Measurements from ENCODE around the gene MAN1A2.
"Not testable (repeated sequence)": the region's sequence is repeated elsewhere in the genome, so short reads cannot be mapped to it uniquely, and the experiment has no call there.

MAN1A2 gene

GRCh38 chr1:117403597-117403996 lies 36.3 kb downstream of the MAN1A2 start:
- no peak for DNase-seq

- DNase-seq: no peak
Observed at GRCh38 chr1:117405042-117405441, 37.8 kb downstream of the MAN1A2 start.

GRCh38 chr1:117412472-117412871 lies 45.2 kb downstream of the MAN1A2 start:
- no peak for DNase-seq

GRCh38 chr1:117413412-117413811 lies 46.2 kb downstream of the MAN1A2 start:
- no peak for DNase-seq

GRCh38 chr1:117414943-117415342 lies 47.7 kb downstream of the MAN1A2 start:
- no peak for DNase-seq

- no peak for DNase-seq
Observed at GRCh38 chr1:117416004-117416403, 48.8 kb downstream of the MAN1A2 start.

GRCh38 chr1:117416546-117417125 lies 49.4 kb downstream of the MAN1A2 start:
- no peak for DNase-seq

- no peak for DNase-seq
Observed at GRCh38 chr1:117425050-117425734, 57.9 kb downstream of the MAN1A2 start.

- DNase-seq: no peak
Observed at GRCh38 chr1:117427297-117427696, 60.0 kb downstream of the MAN1A2 start.

GRCh38 chr1:117433943-117434342 lies 66.7 kb downstream of the MAN1A2 start:
- no peak for DNase-seq

GRCh38 chr1:117436513-117436912 lies 69.3 kb downstream of the MAN1A2 start:
- no peak for DNase-seq

- DNase-seq: no peak
Observed at GRCh38 chr1:117447661-117448060, 80.4 kb downstream of the MAN1A2 start.

GRCh38 chr1:117452216-117452615 lies 85.0 kb downstream of the MAN1A2 start:
- no peak for DNase-seq

- DNase-seq: no peak
Observed at GRCh38 chr1:117453958-117454357, 86.7 kb downstream of the MAN1A2 start.

- not testable (repeated sequence) for DNase-seq
Observed at GRCh38 chr1:117458410-117458809, 91.2 kb downstream of the MAN1A2 start.

- DNase-seq: no peak
Observed at GRCh38 chr1:117466761-117467160, 99.5 kb downstream of the MAN1A2 start.

GRCh38 chr1:117467336-117467735 lies 100.1 kb downstream of the MAN1A2 start:
- DNase-seq: no peak

- DNase-seq: no peak
Observed at GRCh38 chr1:117473063-117473462, 105.8 kb downstream of the MAN1A2 start.

- DNase-seq: not testable (repeated sequence)
Observed at GRCh38 chr1:117475495-117475894, 108.2 kb downstream of the MAN1A2 start.

GRCh38 chr1:117479086-117479485 lies 111.8 kb downstream of the MAN1A2 start:
- DNase-seq: no peak

GRCh38 chr1:117481410-117481809 lies 114.2 kb downstream of the MAN1A2 start:
- DNase-seq: no peak

- no peak for DNase-seq
Observed at GRCh38 chr1:117493906-117494305, 126.7 kb downstream of the MAN1A2 start.

GRCh38 chr1:117495068-117495467 lies 127.8 kb downstream of the MAN1A2 start:
- DNase-seq: no peak

GRCh38 chr1:117499071-117499470 lies 131.8 kb downstream of the MAN1A2 start:
- DNase-seq: no peak

- DNase-seq: no peak
Observed at GRCh38 chr1:117500584-117500983, 133.3 kb downstream of the MAN1A2 start.

Measured in activated effector memory CD4-positive, alpha-beta T cell treated with anti-CD3 and anti-CD28 coated beads, Interleukin-2, amount 50 U/mL, for 16 hours (primary cell).